Activated CD8-positive, alpha-beta memory T cell treated with anti-CD3 and anti-CD28 coated beads, Interleukin-2, amount 50 U/mL, for 24 hours (primary cell): ENCODE results near the gene CHODL.

Source experiments
- DNase-seq: peaks from one replicate; pipeline ENCODE4 v3.0.0-alpha.2; 2020; ENCODE audit errors: extremely low read depth

The CHODL gene, protein sequence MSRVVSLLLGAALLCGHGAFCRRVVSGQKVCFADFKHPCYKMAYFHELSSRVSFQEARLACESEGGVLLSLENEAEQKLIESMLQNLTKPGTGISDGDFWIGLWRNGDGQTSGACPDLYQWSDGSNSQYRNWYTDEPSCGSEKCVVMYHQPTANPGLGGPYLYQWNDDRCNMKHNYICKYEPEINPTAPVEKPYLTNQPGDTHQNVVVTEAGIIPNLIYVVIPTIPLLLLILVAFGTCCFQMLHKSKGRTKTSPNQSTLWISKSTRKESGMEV

GRCh38 chr21:18244671-18245463 lies at the start of gene CHODL:
TSS of gene CHODL (plus strand) at chr21:18244833. CDS start at chr21:18245224, 391 bp downstream.
- no peak for DNase-seq

- no peak for DNase-seq
Observed at GRCh38 chr21:18204931-18205330, 39.7 kb upstream of the CHODL start.

DNA sequence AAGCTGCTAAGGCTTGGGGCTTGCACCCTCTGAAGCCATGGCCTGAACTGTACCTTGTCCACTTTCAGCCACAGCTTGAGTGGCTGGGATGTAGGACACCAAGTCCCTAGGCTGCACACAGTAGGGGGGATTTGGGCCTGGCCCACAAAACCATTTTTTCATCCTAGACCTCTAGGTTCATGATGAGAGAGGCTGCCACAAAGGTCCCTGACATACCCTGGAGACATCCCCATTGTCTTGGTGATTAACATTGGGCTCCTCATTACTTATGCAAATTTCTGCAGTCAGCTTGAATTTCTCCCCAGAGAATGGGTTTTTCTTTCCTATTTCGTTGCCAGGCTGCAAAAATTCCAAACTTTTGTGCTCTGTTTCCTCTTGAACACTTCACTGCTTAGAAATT lies 26.3 kb upstream of the CHODL start:
- DNase-seq, result no peak

GRCh38 chr21:18220498-18220897 lies 24.1 kb upstream of the CHODL start:
- DNase-seq, result no peak

DNA sequence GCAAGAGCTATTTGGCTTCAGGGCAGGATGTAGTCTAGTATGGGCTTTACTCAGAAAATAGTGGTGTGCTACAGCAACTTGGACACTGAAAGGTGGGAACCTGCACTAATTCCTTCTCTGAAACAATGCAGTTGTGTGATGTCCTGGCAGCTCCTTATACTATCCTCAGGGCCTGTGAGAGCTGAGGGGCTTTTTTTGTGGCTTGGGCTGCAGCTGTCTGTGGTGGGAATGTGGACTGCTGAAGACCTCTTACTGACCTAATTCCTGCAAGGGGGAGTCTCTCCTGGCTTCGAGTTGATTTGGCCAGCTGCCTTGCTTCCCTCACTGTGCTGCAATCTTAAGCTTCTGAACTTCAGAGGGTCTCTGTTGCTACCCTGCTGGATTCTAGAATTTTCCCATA lies 22.3 kb upstream of the CHODL start:
- no peak for DNase-seq

DNA sequence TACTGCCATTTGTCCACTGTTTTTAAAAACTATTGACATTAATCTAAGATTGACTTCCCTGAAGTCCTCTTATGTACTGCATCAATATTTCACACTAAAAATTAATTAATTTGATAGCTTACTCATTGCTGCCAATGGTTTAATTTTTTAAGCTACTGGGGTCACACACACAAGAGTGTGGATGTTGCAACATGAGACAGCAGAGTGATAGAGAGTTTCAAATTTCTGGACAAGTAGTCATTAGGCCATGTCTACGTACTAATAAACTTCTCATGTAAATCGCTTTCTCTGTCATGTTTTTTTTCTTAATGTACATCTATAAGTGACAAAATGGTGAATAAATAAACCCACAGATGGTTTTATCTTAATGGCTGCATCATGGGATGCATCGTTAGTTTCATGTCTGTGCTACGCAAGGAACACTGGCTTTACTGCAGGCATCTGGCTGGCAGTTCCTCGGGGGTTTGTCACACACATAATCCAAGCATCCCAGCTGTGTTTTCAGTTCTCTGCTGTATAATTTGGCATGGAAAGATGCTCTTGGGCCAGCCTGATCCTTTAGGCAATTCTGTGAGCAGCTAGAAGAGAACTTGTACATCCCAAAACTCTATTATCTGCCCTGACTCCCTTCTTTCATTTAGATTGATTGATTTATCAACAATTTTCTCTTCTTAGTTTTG lies 16.4 kb upstream of the CHODL start:
- no peak for DNase-seq

GRCh38 chr21:18235545-18235944 lies 9.1 kb upstream of the CHODL start:
- DNase-seq, result no peak

GRCh38 chr21:18245464-18245967 lies 883 bp downstream of the CHODL start:
- DNase-seq, result no peak

DNA sequence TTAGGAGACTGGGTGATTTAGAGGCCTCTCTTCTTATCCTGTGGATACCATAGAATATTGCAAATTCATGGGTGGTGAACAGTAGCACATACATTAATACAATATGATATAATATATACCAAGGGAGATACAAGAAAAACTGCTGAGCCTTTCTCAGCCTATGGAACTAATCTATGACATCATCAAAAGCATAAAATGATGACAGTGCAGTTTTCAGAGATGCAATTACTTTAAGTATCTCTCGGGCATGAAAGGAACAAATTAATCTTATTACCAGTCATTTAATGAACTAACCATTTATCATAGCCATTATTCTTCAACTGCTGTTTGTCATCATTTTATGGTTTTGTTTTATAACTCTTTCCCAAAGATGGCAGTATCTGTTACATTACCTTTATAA lies 3.5 kb downstream of the CHODL start:
- DNase-seq, result no peak

DNA sequence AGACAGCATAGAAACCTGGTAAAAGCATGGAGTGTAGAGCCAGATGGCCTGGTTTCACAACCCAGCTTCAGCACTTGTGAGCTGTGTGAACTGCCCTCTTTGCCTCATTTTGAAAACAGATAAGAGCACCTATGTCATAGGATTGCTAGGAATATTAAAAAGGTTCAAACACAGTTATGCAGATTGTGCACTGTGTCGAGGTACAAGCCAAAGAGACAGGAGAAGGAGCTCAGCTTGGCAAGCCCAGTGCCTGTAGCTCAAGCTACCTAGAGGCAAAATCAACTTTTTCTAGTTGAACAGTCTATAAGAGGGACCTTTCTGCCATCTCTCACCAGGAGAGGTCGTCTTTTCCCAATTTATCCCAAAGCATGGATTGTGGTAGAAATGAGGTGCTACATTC lies 5.0 kb downstream of the CHODL start:
- no peak for DNase-seq

DNA sequence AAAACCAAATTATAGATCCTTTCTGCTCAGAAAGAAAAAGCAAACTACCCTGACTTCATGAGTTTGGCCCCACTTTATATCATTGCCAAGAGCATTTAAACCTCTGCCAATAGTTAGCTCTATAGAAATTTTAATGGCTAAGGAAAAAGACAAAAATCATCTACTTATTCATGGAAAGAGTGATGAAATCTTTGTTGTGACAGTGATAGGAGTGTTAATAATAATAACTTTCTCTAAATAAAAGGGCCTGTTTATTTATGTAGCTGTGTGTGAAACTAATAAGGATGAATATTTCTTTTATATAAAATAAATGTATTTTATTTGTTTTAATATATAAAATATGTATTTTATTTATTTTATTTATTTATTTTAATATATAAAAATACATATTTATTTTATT lies 6.4 kb downstream of the CHODL start:
- no peak for DNase-seq

GRCh38 chr21:18252256-18252655 lies 7.6 kb downstream of the CHODL start:
- DNase-seq, result no peak

DNA sequence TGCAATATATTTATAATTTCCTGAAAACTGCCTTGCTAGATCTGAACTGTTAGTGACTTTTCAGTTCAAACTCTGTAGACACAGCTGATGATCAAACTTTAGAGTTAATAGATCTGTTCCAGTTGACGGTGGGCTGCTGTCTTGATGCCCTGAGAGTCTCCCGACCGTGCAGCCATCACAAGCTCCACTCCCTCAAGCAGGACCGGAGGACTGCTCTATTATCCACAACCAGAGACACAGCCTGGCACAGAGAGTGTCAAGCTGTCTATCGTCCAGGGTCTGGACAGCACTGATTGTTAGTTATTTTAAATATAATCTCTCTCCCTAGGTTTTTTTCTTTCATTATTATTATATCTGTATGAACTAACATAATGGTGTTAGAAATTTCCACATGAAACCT lies 8.0 kb downstream of the CHODL start:
- no peak for DNase-seq

DNA sequence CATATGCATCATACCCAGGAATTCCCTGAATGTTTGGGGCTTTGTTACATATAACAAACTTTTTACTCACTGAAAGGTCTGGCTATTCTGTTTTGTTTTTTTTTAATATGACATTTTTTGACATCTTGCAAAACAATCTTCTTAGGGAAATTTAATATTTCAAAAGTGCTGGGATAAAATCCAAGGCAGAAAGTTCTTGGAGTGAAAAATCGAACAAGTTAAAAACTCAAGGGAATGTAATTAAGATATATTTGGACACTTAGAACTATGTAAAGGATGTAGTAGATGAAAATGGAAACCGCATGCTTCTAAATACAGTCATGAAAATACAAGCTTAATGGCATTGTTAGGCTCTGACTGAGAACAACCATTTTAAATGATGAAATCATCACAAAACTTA lies 8.6 kb downstream of the CHODL start:
- no peak for DNase-seq

DNA sequence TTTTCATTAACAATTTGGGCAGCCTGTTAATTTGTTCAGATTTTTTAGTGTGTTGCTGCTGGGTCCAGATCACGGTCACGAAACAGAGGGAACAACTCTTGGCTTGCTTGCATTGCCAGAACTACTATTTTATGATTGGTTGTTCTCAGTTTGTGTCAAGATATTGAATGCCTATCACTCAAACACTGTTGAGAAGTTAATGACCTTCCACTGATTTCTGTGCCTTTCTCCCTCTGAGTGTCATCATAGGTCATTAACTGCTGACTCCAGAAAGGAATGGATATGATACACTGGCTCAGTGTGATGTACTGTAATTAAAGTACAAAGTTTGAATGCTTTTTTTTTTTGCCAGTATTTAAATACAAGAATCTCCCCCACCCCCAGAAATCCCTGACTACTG lies 9.2 kb downstream of the CHODL start:
- DNase-seq, result no peak

- DNase-seq, result no peak
Observed at GRCh38 chr21:18265944-18266343, 21.3 kb downstream of the CHODL start.

DNA sequence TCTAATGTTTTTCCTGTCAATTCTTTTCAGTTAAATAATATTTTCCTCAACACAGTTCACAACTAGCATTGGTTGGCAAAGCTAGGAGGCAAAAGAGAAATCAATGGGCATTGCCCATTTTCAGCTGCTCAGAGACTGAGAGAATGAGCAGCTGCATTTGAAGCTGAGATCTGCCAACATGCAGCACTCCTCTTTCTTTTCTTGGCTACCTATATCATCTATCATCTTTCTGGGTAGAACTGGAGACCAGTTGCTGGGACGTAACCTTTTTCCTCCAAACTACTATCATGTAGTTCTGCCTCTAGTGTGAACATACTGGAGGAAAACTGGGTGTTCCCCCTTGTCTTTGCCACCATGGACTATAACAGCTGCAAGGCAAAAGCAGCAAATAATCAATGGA lies 22.9 kb downstream of the CHODL start:
- no peak for DNase-seq

- no peak for DNase-seq
Observed at GRCh38 chr21:18268906-18269305, 24.3 kb downstream of the CHODL start.

- DNase-seq, result no peak
Observed at GRCh38 chr21:18269856-18270255, 25.2 kb downstream of the CHODL start.

- DNase-seq, result no peak
Observed at GRCh38 chr21:18273400-18273799, 28.8 kb downstream of the CHODL start.

- DNase-seq, result no peak
Observed at GRCh38 chr21:18274370-18274769, 29.7 kb downstream of the CHODL start.

GRCh38 chr21:18275781-18276180 lies 31.1 kb downstream of the CHODL start:
- no peak for DNase-seq

DNA sequence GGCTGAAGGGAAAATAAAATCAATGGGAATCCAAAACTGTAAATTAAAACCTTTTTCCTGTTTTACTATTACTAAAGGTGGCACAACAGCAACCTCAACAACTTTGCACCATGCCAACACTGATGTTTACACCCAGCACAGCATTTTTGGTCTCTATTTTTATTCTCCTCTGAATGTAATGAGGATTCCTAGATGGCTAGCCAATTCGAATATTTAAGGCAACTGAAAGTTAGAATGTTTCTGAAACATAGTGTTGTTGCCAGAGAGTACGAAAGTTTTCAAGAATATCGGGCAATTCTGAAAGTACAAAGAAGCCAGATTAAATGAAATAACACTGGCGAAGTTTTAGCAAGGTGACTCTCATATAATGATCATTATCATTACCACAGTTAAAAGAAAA lies 40.7 kb downstream of the CHODL start:
- no peak for DNase-seq
